Measurements from ENCODE around the gene SSMEM1.

- TF ChIP-seq, protein P1, sequence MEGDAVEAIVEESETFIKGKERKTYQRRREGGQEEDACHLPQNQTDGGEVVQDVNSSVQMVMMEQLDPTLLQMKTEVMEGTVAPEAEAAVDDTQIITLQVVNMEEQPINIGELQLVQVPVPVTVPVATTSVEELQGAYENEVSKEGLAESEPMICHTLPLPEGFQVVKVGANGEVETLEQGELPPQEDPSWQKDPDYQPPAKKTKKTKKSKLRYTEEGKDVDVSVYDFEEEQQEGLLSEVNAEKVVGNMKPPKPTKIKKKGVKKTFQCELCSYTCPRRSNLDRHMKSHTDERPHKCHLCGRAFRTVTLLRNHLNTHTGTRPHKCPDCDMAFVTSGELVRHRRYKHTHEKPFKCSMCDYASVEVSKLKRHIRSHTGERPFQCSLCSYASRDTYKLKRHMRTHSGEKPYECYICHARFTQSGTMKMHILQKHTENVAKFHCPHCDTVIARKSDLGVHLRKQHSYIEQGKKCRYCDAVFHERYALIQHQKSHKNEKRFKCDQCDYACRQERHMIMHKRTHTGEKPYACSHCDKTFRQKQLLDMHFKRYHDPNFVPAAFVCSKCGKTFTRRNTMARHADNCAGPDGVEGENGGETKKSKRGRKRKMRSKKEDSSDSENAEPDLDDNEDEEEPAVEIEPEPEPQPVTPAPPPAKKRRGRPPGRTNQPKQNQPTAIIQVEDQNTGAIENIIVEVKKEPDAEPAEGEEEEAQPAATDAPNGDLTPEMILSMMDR (IDR thresholded peaks at IDR 0.05; ENCODE audit: insufficient read depth, low read length, poor library complexity, severe bottlenecking), result no peak
- no peak for TF ChIP-seq EZH2phosphoT487 (conservative IDR thresholded peaks at IDR 0.05; ENCODE audit: low read length)
These were observed 47.2 kb upstream of the SSMEM1 start for GRCh38 chr7:130160455-130160854.

Measured in SU-DHL-6 (cell line).